ENCODE measurements around the gene INF2. TPM values are rescaled to one million over a fixed set of nuclear protein-coding genes. Genes with fewer than 3 reads are reported as not detected.

The INF2 gene
- total and polyA plus RNA-seq, 2 experiments from 2014 or later, result 23.0 to 53.3 TPM

DNA sequence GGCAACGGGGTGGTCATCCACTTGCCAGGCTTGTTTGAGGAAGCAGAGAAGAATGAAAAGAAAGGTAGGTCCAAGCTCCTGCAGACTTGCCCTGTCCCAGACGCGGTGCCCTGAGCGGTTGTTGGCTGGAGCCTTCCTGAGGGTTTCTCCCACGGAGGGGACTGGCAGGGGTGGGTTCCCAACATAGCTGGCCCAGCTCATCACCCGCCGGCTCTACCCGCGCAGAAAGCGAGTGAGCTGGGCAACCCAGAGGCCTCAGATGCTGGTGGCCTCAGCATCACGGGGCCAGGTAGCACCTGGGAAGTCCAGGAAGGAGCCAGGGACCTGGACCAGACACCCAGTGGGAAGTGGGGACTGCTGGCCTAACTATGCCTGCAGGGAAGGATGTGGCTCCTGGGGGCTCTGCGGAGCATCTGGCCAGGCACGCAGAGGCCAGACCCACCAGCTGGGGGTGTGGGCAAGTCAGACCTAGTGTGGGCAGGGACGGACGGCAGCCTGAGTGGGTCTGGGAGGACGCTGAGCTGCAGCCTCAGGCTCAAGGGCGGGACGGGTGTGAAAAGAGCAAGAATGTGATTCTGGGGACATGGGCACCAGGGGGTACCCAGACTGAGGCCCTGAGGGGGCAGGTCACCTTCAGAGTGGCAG, 49.1 kb downstream of the INF2 start:
- DNase-seq, result no peak
- TF ChIP-seq EZH2phosphoT487 (IDR thresholded peaks at IDR 0.05; ENCODE audit: insufficient read depth, low read depth), result no peak
- TF ChIP-seq EZH2 (IDR thresholded peaks at IDR 0.05; ENCODE audit: insufficient read depth, poor library complexity, severe bottlenecking), result no peak
- Histone ChIP-seq H3K27ac (no peak overlapping the region), H3F3A (ENCODE audit: insufficient read depth) (no peaks in the 10 kb centered on the region; the same call in 1 of the 2 replicates), H3K4me2 (ENCODE audit: unreplicated experiment) (no peak overlapping the region), H3K4me1 (ENCODE audit: insufficient read depth) (peaks cover 13% of the 10 kb centered on the region), H3K36me3 (ENCODE audit: low read depth) (no peaks in the 10 kb centered on the region), H3K9me3 (ENCODE audit: low read depth) (no peaks in the 10 kb centered on the region), H4K20me1 (ENCODE audit: insufficient read depth) (no peaks in the 10 kb centered on the region), H3K9me2 (ENCODE audit: insufficient read depth) (no peaks in the 10 kb centered on the region), H3K9ac (no peak overlapping the region), H3K4me3 (no peak overlapping the region), H2AFZ (no peak overlapping the region), H3K79me2 (ENCODE audit: insufficient read depth) (no peaks in the 10 kb centered on the region), H3K27me3 (replicated peaks; ENCODE audit: insufficient read depth) (no peaks in the 10 kb centered on the region)
- WGBS, 2 experiments (ENCODE audit: low coverage in 1 of 2, low lambda C conversion rate in 2 of 2, missing lambda C conversion rate in 2 of 2), result 90 to 93% methylated on average over 18 of the region's 18 CpGs
- in situ Hi-C loops (cut with MboI), result no loop called here

DNA sequence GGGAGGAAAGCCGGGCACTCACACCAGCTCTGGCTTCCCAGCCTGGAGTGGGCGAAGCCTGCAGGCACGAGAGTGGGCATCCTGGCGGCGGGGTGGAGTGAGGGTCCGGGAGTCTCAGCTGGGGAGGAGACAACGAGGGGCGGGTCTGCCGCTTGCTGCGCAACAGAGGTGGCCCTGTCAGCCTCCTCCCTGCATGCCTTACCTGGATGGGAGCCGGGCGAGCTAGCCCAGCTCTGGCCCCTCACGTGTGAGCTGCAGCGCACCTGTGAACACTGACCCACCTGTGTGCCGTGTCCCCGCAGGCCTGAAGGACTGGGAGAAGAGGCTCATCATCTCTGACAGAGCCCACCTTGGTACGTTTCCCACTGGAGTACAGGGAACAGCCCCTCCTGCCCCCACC, 49.6 kb downstream of the INF2 start:
- Histone ChIP-seq H3K4me3 (no peak overlapping the region), H4K20me1 (ENCODE audit: insufficient read depth) (no peaks in the 10 kb centered on the region), H3K9ac (no peak overlapping the region), H3K27ac (no peak overlapping the region), H3K27me3 (replicated peaks; ENCODE audit: insufficient read depth) (no peaks in the 10 kb centered on the region), H3K79me2 (ENCODE audit: insufficient read depth) (no peaks in the 10 kb centered on the region), H3K4me1 (ENCODE audit: insufficient read depth) (peaks cover 16% of the 10 kb centered on the region), H2AFZ (no peak overlapping the region), H3K4me2 (ENCODE audit: unreplicated experiment) (no peak overlapping the region), H3K9me3 (ENCODE audit: low read depth) (no peaks in the 10 kb centered on the region), H3K9me2 (ENCODE audit: insufficient read depth) (no peaks in the 10 kb centered on the region), H3F3A (ENCODE audit: insufficient read depth) (no peaks in the 10 kb centered on the region; the same call in 1 of the 2 replicates), H3K36me3 (ENCODE audit: low read depth) (no peaks in the 10 kb centered on the region)
- TF ChIP-seq EZH2 (IDR thresholded peaks at IDR 0.05; ENCODE audit: insufficient read depth, poor library complexity, severe bottlenecking) (no peak), EZH2phosphoT487 (IDR thresholded peaks at IDR 0.05; ENCODE audit: insufficient read depth, low read depth) (no peak)
- 87 to 90% methylated on average over 14 to 15 of the region's 17 CpGs for WGBS, 2 experiments (ENCODE audit: low coverage in 1 of 2, low lambda C conversion rate in 2 of 2, missing lambda C conversion rate in 2 of 2)
- in situ Hi-C loops (cut with MboI), result no loop called here
- DNase-seq, result no peak

DNA sequence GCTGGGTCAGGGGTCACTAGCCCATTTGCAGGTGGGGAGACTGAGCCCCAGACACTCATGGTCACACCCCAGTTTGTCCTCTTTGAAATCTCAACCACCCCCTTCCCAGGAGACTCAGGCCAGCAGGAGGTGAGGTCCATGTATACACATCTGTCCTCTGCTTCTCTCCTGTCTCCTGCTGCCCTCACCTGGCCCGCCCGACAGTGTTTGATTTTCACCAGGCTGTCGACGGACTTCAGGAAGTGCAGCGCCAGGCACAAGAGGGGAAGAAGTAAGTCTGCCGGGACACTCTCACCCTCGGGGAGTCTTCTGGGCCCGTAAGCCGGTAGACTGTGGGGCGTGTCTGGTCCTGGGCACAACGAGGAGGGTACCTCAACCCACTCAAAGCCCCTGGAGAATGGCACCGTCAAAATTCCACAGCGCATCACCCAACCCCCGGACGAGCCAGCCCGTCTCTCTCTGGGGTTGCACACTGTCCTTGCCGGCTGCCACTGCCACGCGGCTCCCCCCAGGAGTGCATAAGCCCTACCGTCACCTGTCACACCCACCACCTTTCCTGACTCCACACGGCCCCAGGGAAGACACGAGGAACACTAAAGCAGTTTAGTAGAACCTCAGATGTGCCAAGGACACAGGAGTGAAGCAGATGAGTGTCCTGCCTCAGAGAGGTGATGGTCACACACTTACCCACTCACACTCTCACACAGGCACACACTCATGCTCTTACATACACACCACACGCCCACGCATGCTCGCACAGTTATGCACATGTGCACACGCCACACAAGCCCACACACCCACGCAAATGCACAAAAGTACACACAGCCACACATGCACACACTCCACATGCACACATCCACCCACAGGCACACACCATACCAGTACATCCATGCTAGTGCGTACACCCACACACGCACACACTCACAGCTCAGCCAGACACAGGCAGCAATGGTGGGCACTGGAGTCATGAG, 50.4 kb downstream of the INF2 start:
- Histone ChIP-seq H3K36me3 (ENCODE audit: low read depth) (no peaks in the 10 kb centered on the region), H3K27ac (no peak overlapping the region), H3K4me1 (ENCODE audit: insufficient read depth) (peaks cover 16% of the 10 kb centered on the region), H4K20me1 (ENCODE audit: insufficient read depth) (no peaks in the 10 kb centered on the region), H3K9me2 (ENCODE audit: insufficient read depth) (no peaks in the 10 kb centered on the region), H3K4me3 (no peak overlapping the region), H3K4me2 (ENCODE audit: unreplicated experiment) (no peak overlapping the region), H3K9ac (no peak overlapping the region), H3K27me3 (replicated peaks; ENCODE audit: insufficient read depth) (no peaks in the 10 kb centered on the region), H3K79me2 (ENCODE audit: insufficient read depth) (no peaks in the 10 kb centered on the region), H3K9me3 (ENCODE audit: low read depth) (no peaks in the 10 kb centered on the region), H2AFZ (no peak overlapping the region), H3F3A (ENCODE audit: insufficient read depth) (no peaks in the 10 kb centered on the region; the same call in 1 of the 2 replicates)
- TF ChIP-seq EZH2 (IDR thresholded peaks at IDR 0.05; ENCODE audit: insufficient read depth, poor library complexity, severe bottlenecking), result no peak
- 88 to 91% methylated on average over 29 of the region's 29 CpGs for WGBS, 2 experiments (ENCODE audit: low coverage in 1 of 2, low lambda C conversion rate in 2 of 2, missing lambda C conversion rate in 2 of 2)
- in situ Hi-C loops (cut with MboI), result no loop called here
- DNase-seq, result no peak

DNA sequence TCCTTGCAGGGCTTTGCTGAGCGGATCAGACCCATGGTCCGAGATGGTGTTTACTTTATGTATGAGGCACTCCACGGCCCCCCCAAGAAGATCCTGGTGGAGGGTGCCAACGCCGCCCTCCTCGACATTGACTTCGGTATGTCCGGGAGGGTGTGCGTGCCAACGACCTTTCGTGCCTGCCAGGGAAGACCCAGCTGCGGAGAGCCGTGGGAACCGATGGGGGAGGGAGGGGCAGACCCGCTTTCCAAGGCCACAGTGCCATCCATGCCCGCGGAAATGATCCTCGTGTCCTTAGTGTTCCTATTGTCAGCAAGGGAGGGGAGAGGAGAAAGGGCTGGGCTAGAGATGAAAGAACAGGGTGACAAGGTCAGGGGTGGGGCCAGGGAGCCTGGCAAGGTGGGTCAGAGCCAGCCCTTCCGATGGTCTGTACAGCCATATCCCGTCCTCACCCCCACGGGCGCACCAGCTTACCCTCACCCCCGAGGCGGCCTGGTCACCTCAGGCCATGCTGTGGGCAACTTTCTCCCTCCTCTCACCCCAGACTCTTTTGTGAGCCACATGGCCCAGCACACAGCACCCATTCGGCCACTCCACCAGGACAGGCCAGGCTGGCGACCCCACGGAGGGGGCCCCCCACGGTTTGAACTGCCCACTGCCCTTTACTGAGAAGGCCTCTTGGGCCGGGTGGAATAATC, 51.8 kb downstream of the INF2 start:
- no peaks in the 10 kb centered on the region for H4K20me1 ChIP-seq (ENCODE audit: insufficient read depth)
- no peak overlapping the region for H2AFZ ChIP-seq
- H3K79me2 ChIP-seq (ENCODE audit: insufficient read depth), result no peaks in the 10 kb centered on the region
- H3K27me3 ChIP-seq (replicated peaks; ENCODE audit: insufficient read depth), result no peaks in the 10 kb centered on the region
- no peaks in the 10 kb centered on the region for H3K36me3 ChIP-seq (ENCODE audit: low read depth)
- no peak for DNase-seq
- H3F3A ChIP-seq (ENCODE audit: insufficient read depth), result 0 out of 2 replicates have a peak, but pooled peaks cover under 1% of the 10 kb centered on the region
- H3K9ac ChIP-seq, result no peak overlapping the region
- no peaks in the 10 kb centered on the region for H3K9me3 ChIP-seq (ENCODE audit: low read depth)
- H3K4me3 ChIP-seq, result no peak overlapping the region
- no peaks in the 10 kb centered on the region for H3K9me2 ChIP-seq (ENCODE audit: insufficient read depth)
- no peak overlapping the region for H3K4me2 ChIP-seq (ENCODE audit: unreplicated experiment)
- 94 to 96% methylated on average over 24 to 29 of the region's 29 CpGs for WGBS, 2 experiments (ENCODE audit: low coverage in 1 of 2, low lambda C conversion rate in 2 of 2, missing lambda C conversion rate in 2 of 2)
- in situ Hi-C loops (cut with MboI), result no loop called here
- TF ChIP-seq EZH2 (IDR thresholded peaks at IDR 0.05; ENCODE audit: insufficient read depth, poor library complexity, severe bottlenecking) (no peak), EZH2phosphoT487 (IDR thresholded peaks at IDR 0.05; ENCODE audit: insufficient read depth, low read depth) (no peak)
- H3K4me1 ChIP-seq (ENCODE audit: insufficient read depth), result peaks cover 15% of the 10 kb centered on the region; the same call in 1 of the 2 replicates
- no peak overlapping the region for H3K27ac ChIP-seq

Data from GM23248 (cell line).